ENCODE data around the gene GREB1L.

Gene GREB1L

GRCh38 chr18:21484851-21485636 is 243.0 kb downstream of the GREB1L start:
- DNase-seq (ENCODE audit: low read depth, low spot score) = no peak

- no peak for DNase-seq (ENCODE audit: low read depth, low spot score)
These were observed 244.9 kb downstream of the GREB1L start for GRCh38 chr18:21486905-21487437.

DNA sequence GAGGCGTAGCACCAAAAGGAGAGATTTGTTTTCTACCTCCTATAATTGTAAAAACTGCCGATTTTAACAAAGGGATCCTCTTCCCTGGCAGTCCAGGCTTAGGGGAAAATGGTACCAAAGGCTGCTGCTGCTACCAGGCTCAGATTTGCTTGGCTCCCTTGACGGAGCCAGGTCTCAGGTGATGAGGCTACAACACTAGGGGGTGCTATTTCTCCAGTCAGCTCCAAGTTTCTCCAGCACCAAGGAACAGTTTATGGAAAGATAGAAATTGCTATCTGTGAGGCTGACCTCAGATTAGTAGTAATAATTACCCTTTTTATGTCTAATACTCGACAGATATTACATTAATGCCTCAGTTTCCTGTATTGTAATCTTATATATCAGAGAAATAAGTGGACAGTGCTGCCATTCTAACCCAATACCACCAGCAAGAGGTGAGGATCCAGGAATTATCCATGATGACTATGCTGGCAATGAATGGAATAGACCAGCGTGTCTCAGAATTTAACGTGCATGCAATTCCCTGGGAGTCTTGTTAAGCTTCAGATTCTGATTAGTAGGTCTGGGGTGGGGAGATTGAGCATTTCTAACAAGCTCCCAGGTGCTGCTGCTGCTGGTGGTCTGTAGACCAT is 247.2 kb downstream of the GREB1L start:
- no peak for DNase-seq (ENCODE audit: low read depth, low spot score)

DNA sequence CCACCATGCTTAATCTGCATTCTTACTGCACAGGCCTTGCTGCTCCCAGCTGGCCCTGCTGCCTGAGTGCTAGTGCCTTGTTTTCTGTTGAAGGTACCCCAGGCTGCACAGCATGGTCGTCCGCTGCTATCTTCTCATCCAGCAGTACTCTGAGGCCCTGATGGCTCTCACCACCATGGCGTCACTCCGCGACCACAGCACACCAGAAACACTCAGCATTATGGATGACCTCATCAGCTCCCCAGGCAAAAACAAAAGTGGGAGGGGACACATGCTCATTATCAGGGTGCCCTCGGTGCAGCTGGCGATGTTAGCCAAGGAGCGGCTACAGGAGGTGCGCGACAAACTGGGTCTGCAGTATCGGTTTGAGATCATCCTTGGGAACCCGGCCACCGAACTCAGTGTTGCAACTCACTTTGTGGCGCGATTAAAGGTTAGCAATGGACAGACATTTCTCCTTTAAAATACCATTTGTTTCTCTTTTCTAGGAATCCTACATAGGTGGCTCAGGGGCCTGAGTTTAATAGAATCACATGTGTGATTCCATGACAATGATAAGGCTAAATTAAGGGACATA is 248.0 kb downstream of the GREB1L start:
- DNase-seq (ENCODE audit: low read depth, low spot score) = no peak

- DNase-seq (ENCODE audit: low read depth, low spot score) = no peak
These were observed 248.7 kb downstream of the GREB1L start for GRCh38 chr18:21490748-21491147.

- DNase-seq (ENCODE audit: low read depth, low spot score) = no peak
These were observed 254.3 kb downstream of the GREB1L start for GRCh38 chr18:21496277-21496835.

GRCh38 chr18:21499997-21500396 is 258.0 kb downstream of the GREB1L start:
- DNase-seq (ENCODE audit: low read depth, low spot score) = no peak

- DNase-seq (ENCODE audit: low read depth, low spot score) = no peak
These were observed 260.6 kb downstream of the GREB1L start for GRCh38 chr18:21502661-21503060.

DNA sequence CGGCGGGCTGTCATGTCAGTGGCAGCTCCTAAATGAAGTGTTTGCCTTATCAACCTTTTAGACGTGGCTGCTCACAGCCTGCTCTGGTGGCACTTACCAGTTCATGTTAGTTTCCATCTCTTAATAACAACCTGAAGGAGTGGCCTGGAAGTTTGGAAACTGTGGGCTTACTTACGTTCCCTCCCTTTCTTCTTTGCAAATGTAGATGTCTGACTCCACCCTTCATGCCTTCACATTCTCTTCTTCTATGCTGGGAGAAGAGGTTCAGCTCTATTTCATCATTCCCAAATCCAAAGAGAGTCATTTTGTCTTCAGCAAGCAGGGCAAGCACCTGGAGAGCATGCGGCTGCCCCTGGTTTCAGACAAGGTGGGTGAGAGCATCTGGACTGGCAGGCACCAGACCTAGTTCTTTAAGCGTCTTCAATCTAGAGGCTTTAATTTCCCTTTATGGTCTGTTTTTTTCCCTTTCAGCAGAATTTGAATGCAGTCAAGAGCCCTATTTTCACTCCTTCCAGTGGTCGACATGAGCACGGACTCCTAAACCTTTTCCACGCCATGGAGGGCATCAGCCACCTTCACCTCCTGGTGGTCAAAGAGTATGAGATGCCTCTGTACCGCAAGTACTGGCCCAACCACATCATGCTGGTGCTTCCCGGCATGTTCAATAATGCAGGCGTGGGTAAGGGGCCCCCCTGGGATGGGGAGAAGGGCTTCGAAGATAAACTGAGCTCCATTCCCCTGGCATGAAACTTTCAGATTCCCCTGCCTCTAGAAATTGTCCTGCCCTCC is 266.1 kb downstream of the GREB1L start:
- no peak for DNase-seq (ENCODE audit: low read depth, low spot score)

DNA sequence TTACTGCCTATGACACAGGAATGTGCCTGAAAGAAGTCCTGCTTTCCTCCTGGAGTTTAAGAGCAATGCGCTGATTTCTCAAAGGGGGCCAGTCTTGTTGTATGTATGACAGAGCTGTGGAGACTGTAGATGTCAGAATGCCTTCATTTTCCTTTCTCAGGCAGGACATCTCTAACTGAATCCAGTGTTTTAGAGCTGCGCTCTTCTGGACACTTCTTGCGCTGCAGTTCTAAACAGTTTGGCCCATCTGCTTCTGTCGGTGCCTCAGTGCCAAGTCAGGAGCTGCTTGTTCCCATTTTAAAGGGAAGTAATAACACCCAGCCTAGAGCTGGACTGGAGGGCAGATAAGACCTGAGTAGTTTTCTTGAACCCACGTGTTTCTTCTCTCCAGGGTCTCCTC is 267.0 kb downstream of the GREB1L start:
- no peak for DNase-seq (ENCODE audit: low read depth, low spot score)

GRCh38 chr18:21513292-21513691 is 271.3 kb downstream of the GREB1L start:
- DNase-seq (ENCODE audit: low read depth, low spot score) = no peak

DNA sequence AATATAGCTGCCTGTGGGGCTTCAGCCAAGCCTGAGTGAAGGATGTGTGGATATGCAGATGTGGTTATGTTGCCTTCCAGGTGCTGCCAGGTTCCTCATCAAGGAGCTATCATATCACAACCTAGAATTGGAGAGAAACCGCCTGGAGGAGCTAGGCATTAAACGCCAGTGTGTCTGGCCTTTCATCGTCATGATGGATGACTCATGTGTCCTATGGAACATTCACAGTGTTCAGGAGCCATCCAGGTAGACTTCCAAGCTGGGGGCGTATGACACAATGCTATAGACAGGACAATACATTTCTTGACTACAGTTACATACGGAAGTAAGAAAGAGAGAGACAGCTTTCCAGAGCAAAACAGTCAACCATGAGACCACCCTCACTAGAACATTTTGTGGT is 271.7 kb downstream of the GREB1L start:
- no peak for DNase-seq (ENCODE audit: low read depth, low spot score)

- DNase-seq (ENCODE audit: low read depth, low spot score) = no peak
These were observed 280.5 kb downstream of the GREB1L start for GRCh38 chr18:21522530-21522929.

DNA sequence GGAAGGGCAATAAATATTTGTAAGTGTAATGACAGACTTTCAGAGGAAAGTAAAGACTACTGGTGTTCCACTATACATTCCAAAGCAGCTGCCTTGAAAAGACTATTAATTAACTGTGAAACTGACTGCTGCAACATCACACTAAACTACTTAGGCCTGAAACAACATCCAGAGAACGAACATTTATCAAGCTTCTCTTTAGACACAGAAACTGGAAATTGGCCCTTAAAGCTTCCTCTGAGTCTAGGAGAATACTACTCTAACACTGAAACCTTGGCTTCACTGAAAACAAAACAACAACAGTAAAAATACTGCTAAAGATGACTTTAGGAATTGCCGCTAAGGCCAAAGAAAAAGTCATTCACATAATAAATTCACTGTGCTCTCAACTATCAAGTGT is 283.9 kb downstream of the GREB1L start:
- DNase-seq (ENCODE audit: low read depth, low spot score) = no peak

DNA sequence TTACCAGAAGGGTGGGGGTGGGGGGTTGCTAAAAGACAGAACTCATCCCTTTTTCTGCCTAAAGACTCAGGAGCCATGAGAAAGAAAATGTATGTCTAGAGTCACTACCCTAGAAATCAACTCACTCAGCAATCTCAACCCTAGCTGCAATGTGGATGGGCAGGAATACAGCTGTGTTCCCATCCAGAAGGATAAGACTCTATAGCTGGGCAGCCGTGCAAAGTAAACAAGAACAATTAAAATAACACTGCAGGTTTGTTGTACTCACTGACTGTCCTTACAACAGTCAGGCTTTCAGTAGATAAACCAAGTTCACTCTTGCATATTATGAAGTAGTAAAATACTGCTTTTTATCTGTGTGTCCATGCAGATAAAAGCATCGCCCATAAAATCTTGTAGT is 284.4 kb downstream of the GREB1L start:
- DNase-seq (ENCODE audit: low read depth, low spot score) = no peak

GRCh38 chr18:21534327-21534726 is 292.3 kb downstream of the GREB1L start:
- DNase-seq (ENCODE audit: low read depth, low spot score) = no peak

DNA sequence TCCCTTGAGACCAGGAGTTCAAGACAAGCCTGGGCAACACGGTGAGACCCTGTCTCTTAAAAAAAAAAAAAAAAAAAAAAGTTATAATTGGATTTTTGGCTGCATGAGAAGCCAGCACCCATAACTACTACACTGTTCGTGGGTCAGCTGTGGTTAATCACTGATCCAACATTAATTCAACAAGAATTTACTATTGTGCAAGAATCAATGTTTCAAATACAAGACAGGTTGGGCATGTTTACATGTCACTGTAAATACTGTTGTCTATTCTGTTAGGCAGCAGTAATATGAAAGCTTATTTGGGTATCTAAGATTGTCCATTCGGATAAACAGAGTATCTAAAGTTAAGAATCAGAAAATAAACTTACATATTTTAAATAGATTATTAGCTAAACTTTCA is 296.2 kb downstream of the GREB1L start:
- DNase-seq (ENCODE audit: low read depth, low spot score) = no peak

DNA sequence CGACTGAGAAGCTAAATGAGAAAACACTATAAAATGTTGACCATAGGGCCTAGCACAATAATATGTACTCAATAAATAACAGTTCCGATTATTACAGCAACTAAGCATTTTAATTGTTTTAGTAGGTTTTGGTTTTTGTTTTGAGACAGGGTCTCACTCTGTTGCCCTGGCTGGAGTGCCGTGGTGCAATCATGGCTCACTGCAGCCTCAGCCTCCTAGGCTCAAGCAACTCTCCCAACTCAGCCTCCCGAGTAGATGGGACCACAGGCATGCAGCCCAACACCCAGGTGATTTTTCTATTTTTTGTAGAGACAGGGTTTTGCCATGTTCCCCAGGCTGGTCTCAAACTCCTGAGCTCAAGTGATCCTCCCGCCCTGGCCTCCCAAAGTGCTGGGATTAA is 304.4 kb downstream of the GREB1L start:
- no peak for DNase-seq (ENCODE audit: low read depth, low spot score)

DNA sequence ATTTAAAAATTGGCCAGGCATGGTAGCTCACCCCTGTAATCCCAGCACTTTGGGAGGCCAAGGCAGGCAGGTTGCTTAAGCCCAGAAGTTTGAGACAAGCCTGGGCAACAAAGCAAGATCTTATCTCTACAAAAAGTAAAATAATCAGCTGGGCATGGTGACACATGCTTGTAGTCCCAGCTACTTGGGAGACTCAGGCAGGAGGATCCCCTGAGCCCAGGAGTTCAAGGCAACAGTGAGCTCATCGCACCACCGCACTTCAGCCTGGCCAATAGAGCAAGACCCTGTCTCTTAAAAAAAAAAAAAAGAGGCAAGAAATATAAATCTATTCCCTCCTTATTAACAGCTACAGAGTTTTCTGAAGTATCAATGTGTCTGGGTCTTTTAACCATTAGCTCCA is 306.6 kb downstream of the GREB1L start:
- no peak for DNase-seq (ENCODE audit: low read depth, low spot score)

DNA sequence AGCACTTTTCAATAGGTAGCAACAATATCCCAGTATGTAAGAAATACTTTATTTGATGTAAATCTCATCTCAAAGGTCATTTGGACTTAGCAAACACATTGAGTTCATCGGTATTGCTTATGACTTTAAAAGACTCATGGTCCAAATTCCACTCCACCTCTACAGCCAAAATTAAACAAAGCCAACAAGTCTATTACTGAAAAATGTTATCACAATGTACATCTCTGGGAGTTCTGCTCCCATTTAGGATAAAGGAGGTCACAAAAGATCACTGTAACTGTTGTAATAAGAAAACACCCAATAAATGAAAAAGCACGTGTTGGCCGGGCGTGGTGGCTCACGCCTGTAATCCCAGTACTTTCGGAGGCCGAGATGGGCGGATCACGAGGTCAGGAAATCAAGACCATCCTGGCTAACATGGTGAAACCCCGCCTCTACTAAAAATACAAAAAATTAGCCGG is 308.5 kb downstream of the GREB1L start:
- no peak for DNase-seq (ENCODE audit: low read depth, low spot score)

DNA sequence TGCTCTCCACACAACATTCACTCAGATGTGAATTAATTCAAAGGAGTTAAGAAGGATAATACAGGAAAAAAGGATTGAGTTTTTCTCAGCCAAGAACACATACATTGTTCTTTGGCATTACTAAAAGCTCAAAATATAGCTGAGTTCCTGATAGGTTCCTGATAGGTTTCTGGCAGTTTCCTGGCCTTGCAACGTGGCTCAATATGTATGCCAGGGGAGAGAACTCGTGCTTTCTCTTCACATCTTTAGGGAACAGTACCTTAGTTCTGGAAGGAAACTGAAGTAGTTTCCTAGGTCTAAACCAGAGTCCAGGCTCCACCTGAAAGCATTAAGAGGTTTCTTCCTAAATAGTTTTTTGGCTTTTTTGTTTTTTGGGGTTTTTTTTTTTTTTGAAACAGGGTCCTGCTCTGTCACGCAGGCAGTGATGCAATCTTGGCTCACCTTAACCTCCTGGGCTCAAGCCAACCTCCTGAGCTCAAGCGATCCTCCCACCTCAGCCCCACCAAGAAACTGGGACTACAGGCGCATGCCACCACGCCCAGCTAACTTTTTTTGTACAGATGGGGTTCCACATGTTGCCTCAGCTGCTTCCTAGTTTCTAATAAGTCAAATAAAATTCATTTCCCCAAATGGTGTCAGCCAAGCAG is 315.7 kb downstream of the GREB1L start:
- no peak for DNase-seq (ENCODE audit: low read depth, low spot score)

Measured in activated CD4-positive, CD25-positive, alpha-beta regulatory T cell treated with anti-CD3 and anti-CD28 coated beads, Interleukin-2, amount 50 U/mL, for 16 hours (primary cell).